K562 (cell line): ENCODE measurements around the gene SLTM. TPM values are rescaled to one million over a fixed set of nuclear protein-coding genes. Genes with fewer than 3 reads are reported as not detected.
"Not testable (repeated sequence)": the region's sequence is repeated elsewhere in the genome, so short reads cannot be mapped to it uniquely, and the experiment has no call there.

Experiments used
- ATAC-seq: fragments of 200-7000 bp; cut with Tn5 transposase; 3 replicates; pipeline ENCODE4 v1.9.1; 2020; ENCODE audit warnings: moderate library complexity
- BruUV-seq: library from RNA; stranded (reverse); fragments of 400-500 nt; replicated peaks from 2 replicates; lab custom pipeline; 2021; lab: Mats Ljungman, UMichigan
- CTCF ChIA-PET: fragments of 300-600 bp; formaldehyde crosslinking; extraction: SDS; loops from one replicate; lab custom pipeline; 2021; ENCODE audit warnings: low intra/inter-chr PET ratio; lab: Yijun Ruan, JAX
- POLR2A ChIA-PET: fragments of 300-600, 350-650 bp; sonication (Branson Sonifier 250); formaldehyde crosslinking; extraction: SDS; loops from one replicate; lab custom pipeline; 2021; ENCODE audit warnings: antibody characterized with exemption, inconsistent platforms; lab: Yijun Ruan, JAX
- DNase-seq, 4 experiments: peaks; one replicate each; pipeline versions ENCODE4 v3.0.0 to v3.0.0-alpha.2; 2011 to 2018; ENCODE audit warnings: low spot score in 3 of 4, mixed read lengths in 3 of 4; ENCODE audit errors: extremely low read depth in 1 of 4
- FAIRE-seq: peaks from 2 replicates; lab custom pipeline; 2011; peaks lifted over from hg19 to GRCh38; lab: Jason Lieb, UNC
- H2AFZ ChIP-seq: 2 replicates; pipeline ENCODE4 v1.6.0; 2011; ENCODE audit warnings: low read depth, low read length, control low read depth, inconsistent platforms
- H3K27ac ChIP-seq: fragments of 200-600 bp; 3 replicates; pipeline ENCODE4 v1.8.0; 2011; ENCODE audit warnings: low read depth, mild to moderate bottlenecking, control low read depth, inconsistent platforms, low read length, moderate library complexity, mixed read lengths; ENCODE audit errors: extremely low read depth
- H3K27me3 ChIP-seq, 2 experiments: fragments of 300-600 bp in 1 of 2; 2 replicates in 1 of 2; 3 replicates in 1 of 2; pipeline versions ENCODE4 v1.6.0 to v1.8.0; 2011; ENCODE audit warnings: inconsistent platforms in 2 of 2, low read length in 2 of 2, mild to moderate bottlenecking in 1 of 2, mixed read lengths in 1 of 2, moderate library complexity in 1 of 2; ENCODE audit not compliant: control insufficient read depth in 2 of 2, insufficient read depth in 2 of 2
- H3K36me3 ChIP-seq: fragments of 300-600 bp; 3 replicates; pipeline ENCODE4 v1.8.0; 2011; ENCODE audit warnings: mild to moderate bottlenecking, low read length, inconsistent platforms; ENCODE audit not compliant: control insufficient read depth, insufficient read depth
- H3K4me1 ChIP-seq, 2 experiments: fragments of 200-600 bp in 1 of 2; replicated peaks in 1 of 2; 2 replicates in 1 of 2; 3 replicates in 1 of 2; pipeline versions ENCODE4 v1.5.1 to v1.8.0; 2011; ENCODE audit warnings: inconsistent platforms in 2 of 2, low read length in 2 of 2, mild to moderate bottlenecking in 1 of 2, mixed read lengths in 1 of 2, moderate library complexity in 1 of 2; ENCODE audit not compliant: control insufficient read depth in 2 of 2, insufficient read depth in 2 of 2
- H3K4me2 ChIP-seq: 2 replicates; pipeline ENCODE4 v1.6.1; 2011; ENCODE audit warnings: low read length, control low read depth, inconsistent platforms, mixed read lengths; ENCODE audit not compliant: insufficient read depth
- H3K4me3 ChIP-seq: fragments of 200-600 bp; sonication (generic), shearing (Covaris generic); 2 replicates; pipeline ENCODE4 v1.5.1; 2016; ENCODE audit warnings: control low read depth, inconsistent platforms
- H3K79me2 ChIP-seq: fragments of 200-600 bp; 3 replicates; pipeline ENCODE4 v1.8.0; 2011; ENCODE audit warnings: low read length, inconsistent platforms; ENCODE audit not compliant: control insufficient read depth, insufficient read depth
- H3K9ac ChIP-seq, 2 experiments: 2 replicates each; pipeline versions ENCODE4 v1.6.0 to v1.6.1; 2011; ENCODE audit warnings: low read depth in 2 of 2, low read length in 2 of 2, control low read depth in 1 of 2, inconsistent platforms in 1 of 2, mild to moderate bottlenecking in 1 of 2, mixed read lengths in 1 of 2; ENCODE audit not compliant: insufficient read depth in 1 of 2
- H3K9me1 ChIP-seq: one replicate; pipeline ENCODE4 v1.6.0; 2011; ENCODE audit warnings: inconsistent platforms, mild to moderate bottlenecking, low read length, moderate library complexity; ENCODE audit not compliant: control insufficient read depth, insufficient read depth
- H3K9me3 ChIP-seq: replicated peaks from 2 replicates; pipeline ENCODE4 v1.5.1; 2011; ENCODE audit warnings: low read depth, low read length, inconsistent platforms; ENCODE audit not compliant: control insufficient read depth, insufficient read depth
- H4K20me1 ChIP-seq: replicated peaks from 2 replicates; pipeline ENCODE4 v1.6.1; 2011; ENCODE audit warnings: low read length, inconsistent platforms, mixed read lengths; ENCODE audit not compliant: control insufficient read depth, insufficient read depth
- ARID3B ChIP-seq: fragments of 250-450 bp; sonication (Bioruptor Pico); IDR thresholded peaks from 2 replicates; pipeline ENCODE4 v1.4.0; 2020; ENCODE audit warnings: borderline replicate concordance
- BCOR ChIP-seq: fragments of 450-650 bp; IDR thresholded peaks from 2 replicates; pipeline ENCODE4 v1.6.1; 2016
- FOXK1 ChIP-seq: sonication (generic); formaldehyde crosslinking; IDR thresholded peaks from 2 replicates; pipeline ENCODE4 v1.8.0; 2022; ENCODE audit warnings: missing genetic modification reagents, mild to moderate bottlenecking, borderline replicate concordance
- IFI16 ChIP-seq: fragments of 250-450 bp; sonication (Bioruptor Pico); IDR thresholded peaks from 2 replicates; pipeline ENCODE4 v2.1.2; 2022; ENCODE audit warnings: mild to moderate bottlenecking, inconsistent platforms
- PHF21A ChIP-seq: fragments of 450-650 bp; IDR thresholded peaks from 2 replicates; pipeline ENCODE4 v1.6.1; 2017; ENCODE audit warnings: low read depth, borderline replicate concordance
- ZNF121 ChIP-seq: sonication (generic); formaldehyde crosslinking; conservative IDR thresholded peaks from 2 replicates; pipeline ENCODE4 v1.8.0; 2022; ENCODE audit warnings: missing genetic modification reagents
- ZNF551 ChIP-seq: fragments of 250-450 bp; sonication (Bioruptor Pico); IDR thresholded peaks from 2 replicates; pipeline ENCODE4 v1.5.0; 2021; ENCODE audit warnings: mild to moderate bottlenecking, moderate library complexity
- ZNF740 ChIP-seq, 3 experiments: fragments of 200-800 bp in 1 of 3; sonication (Bioruptor generic) in 1 of 3; sonication (generic) in 1 of 3; formaldehyde crosslinking in 1 of 3; IDR thresholded peaks; 2 replicates each; pipeline versions ENCODE4 v1.6.1 to v1.8.0; 2016 to 2022; ENCODE audit warnings: mild to moderate bottlenecking in 2 of 3, missing compliant biosample characterization in 2 of 3, missing genetic modification characterization in 2 of 3, missing genetic modification reagents in 1 of 3
- WGBS: fragments of 100-300 bp; shearing (Covaris generic); methylation state at CpG from one replicate; pipeline ENCODE4 v1.1.6; 2016; ENCODE audit warnings: low coverage, mixed read lengths; ENCODE audit not compliant: insufficient coverage; ENCODE audit errors: missing lambda C conversion rate; 5-methylcytosine and 5-hydroxymethylcytosine counted together
- in situ Hi-C: fragments of 300-500 bp; cut with MboI; formaldehyde crosslinking; loops from 4 replicates; pipeline ENCODE4 v1.15.0; 2018; ENCODE audit warnings: inconsistent platforms, mixed read lengths
- intact Hi-C: fragments of 100-400 bp; cut with micrococcal nuclease; formaldehyde crosslinking; loops from 2 replicates; pipeline ENCODE4 v1.14.2; 2022
- polyA plus RNA-seq, 8 experiments: library from polyadenylated mRNA; depleted of rRNA in 4 of 8; stranded (reverse) in 5 of 8; unstranded in 3 of 8; fragments of >200 nt; fragmentation: Nextera tagmentation in 2 of 8; fragmentation: Illumina TruSeq in 1 of 8; extraction: Ambion mirVana in 2 of 8; extraction: Trizol in 1 of 8; gene quantifications; 2 replicates each; pipeline versions ENCODE4 v1.2.1 to v1.2.3, GENCODE V29; 2011 to 2014; ENCODE audit warnings: inconsistent platforms in 1 of 8, missing spikeins in 1 of 8
- total RNA-seq, 7 experiments: library from RNA; depleted of rRNA in 6 of 7; stranded (reverse); fragments of >200 nt in 6 of 7; fragmentation: Illumina TruSeq in 2 of 7; extraction: Trizol in 2 of 7; gene quantifications; 2 replicates each; pipeline versions ENCODE4 v1.2.1 to v1.2.3, GENCODE V29; 2011 to 2021; ENCODE audit warnings: low replicate concordance in 1 of 7
- TF ChIP-seq, protein P1 (sequence below): fragments of 450-650 bp; formaldehyde crosslinking; IDR thresholded peaks from 2 replicates; pipeline ENCODE4 v1.4.0; 2022; ENCODE audit warnings: missing genetic modification characterization

SLTM gene
- total and polyA plus RNA-seq, 9 of the 15 experiments (the other 6 are each of a cell fraction or from before 2014, with no cell fraction given), result 39.5 to 163 (median 102) TPM

GRCh38 chr15:58934974-58935373 lies 1.5 kb upstream of the SLTM start:
- H3K27me3 ChIP-seq, POLR2A ChIA-PET, H3K27ac ChIP-seq, in situ Hi-C loops, CTCF ChIA-PET, H3K36me3 ChIP-seq, H4K20me1 ChIP-seq, H3K9me3 ChIP-seq, H3K4me3 ChIP-seq, DNase-seq, ATAC-seq, H3K9me1 ChIP-seq, BruUV-seq, FAIRE-seq, H3K4me2 ChIP-seq, H3K9ac ChIP-seq: not testable (repeated sequence)
- peak; percentile 89 for TF ChIP-seq ZNF121
- TF ChIP-seq BCOR, result peak; percentile 54
- Histone ChIP-seq H3K4me1 (peaks cover 0 to 15% of the 10 kb centered on the region in 2 experiments; a peak in 4 of 5 replicates), H3K79me2 (peaks cover 34% of the 10 kb centered on the region), H2AFZ (peak overlapping the region; percentile 92)
- WGBS, result 92% methylated on average over 8 of the region's 8 CpGs
- intact Hi-C loops, result loop anchor here (5.0 kb wide), 1 partner anchor 163 kb away; the partner anchor contains the start of gene MINDY2

DNA sequence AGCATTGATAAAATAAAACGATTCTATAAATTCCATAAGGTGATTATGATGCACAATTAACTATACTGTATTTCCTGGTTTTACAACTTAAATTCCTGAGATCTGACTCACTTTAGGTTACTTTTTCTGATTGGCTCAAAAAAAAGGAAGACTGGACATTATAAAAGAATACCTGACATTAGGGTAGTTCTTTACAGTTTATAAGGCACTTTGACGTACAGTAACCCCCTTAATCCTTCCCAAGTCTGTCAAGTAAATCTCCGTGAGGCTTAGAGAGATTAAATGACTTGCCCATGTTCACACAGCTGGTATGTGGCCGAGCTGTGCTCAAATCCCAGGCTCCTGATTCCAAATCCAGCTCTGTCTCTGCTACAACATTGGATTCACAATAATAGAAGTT lies 1.0 kb upstream of the SLTM start:
- Histone ChIP-seq H2AFZ (peak overlapping the region; percentile 92), H3K9me3 (no peaks in the 10 kb centered on the region), H3K36me3 (peaks cover 14% of the 10 kb centered on the region; the same call in 2 of the 3 replicates), H3K4me1 (peaks cover 0 to 15% of the 10 kb centered on the region in 2 experiments; a peak in 4 of 5 replicates), H3K9ac (peak overlapping the region in 1 of 2 experiments; percentile 97; a peak in 2 of 4 replicates), H3K27ac (peak overlapping the region; percentile 89; the same call in 2 of the 3 replicates), H3K4me3 (peak overlapping the region; percentile 70), H3K79me2 (peaks cover 38% of the 10 kb centered on the region), H3K4me2 (peak overlapping the region; percentile 82), H3K27me3 (no peaks in the 10 kb centered on the region), H3K9me1 (no peaks in the 10 kb centered on the region), H4K20me1 (no peaks in the 10 kb centered on the region)
- intact Hi-C loops, result loop anchor here (5.0 kb wide), 1 partner anchor 162 kb away; the partner anchor contains the start of gene MINDY2
- 37% methylated on average over 4 of the region's 4 CpGs for WGBS
- ATAC-seq, result no peak
- POLR2A ChIA-PET, result no interaction called here
- FAIRE-seq, result no peak
- no TSS peak for BruUV-seq
- DNase-seq, result no peak
- CTCF ChIA-PET, result no interaction called here
- in situ Hi-C loops, result no loop called here
- TF ChIP-seq ARID3B (CRISPR knock-in tag), result no peak
- no peak for TF ChIP-seq FOXK1 (CRISPR knock-in tag)
- TF ChIP-seq ZNF740 (CRISPR knock-in tag; IDR thresholded peaks at IDR 0.05), result no peak
- no peak for TF ChIP-seq ZNF740 (tag; IDR thresholded peaks at IDR 0.05)
- no peak for TF ChIP-seq ZNF551
- TF ChIP-seq PHF21A, result no peak
- TF ChIP-seq, protein P1, sequence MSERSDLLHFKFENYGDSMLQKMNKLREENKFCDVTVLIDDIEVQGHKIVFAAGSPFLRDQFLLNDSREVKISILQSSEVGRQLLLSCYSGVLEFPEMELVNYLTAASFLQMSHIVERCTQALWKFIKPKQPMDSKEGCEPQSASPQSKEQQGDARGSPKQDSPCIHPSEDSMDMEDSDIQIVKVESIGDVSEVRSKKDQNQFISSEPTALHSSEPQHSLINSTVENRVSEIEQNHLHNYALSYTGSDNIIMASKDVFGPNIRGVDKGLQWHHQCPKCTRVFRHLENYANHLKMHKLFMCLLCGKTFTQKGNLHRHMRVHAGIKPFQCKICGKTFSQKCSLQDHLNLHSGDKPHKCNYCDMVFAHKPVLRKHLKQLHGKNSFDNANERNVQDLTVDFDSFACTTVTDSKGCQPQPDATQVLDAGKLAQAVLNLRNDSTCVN (CRISPR knock-in tag), result no peak
- no peak for TF ChIP-seq IFI16 (CRISPR knock-in tag)
